NCI-H1694 (cell line): ENCODE measurements around the gene PLS3.
"Not testable (repeated sequence)": the region's sequence is repeated elsewhere in the genome, so short reads cannot be mapped to it uniquely, and the experiment has no call there.

Source experiments
- DNase-seq: peaks from one replicate; lab custom pipeline; 2025; lab: John Stamatoyannopoulos, UW

PLS3 gene

DNA sequence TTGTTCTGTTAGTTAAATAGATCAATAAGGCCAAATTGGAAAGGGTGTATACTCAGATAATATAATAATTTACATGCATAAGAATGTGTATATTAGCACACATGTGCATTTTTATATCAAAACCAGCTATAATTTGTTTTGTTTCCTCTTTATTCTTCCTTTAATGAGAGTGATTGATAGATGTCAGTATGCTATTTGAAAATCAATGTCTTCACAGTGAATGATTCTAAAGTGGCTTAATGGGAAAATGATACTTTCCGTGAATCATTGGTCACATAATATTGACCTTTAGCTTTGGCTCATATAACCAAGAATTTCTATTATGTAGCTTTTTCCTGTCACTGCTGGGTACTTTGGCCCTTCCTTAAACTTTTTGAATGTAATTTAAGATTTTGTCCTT is 48.6 kb downstream of the PLS3 start:
- no peak for DNase-seq

DNA sequence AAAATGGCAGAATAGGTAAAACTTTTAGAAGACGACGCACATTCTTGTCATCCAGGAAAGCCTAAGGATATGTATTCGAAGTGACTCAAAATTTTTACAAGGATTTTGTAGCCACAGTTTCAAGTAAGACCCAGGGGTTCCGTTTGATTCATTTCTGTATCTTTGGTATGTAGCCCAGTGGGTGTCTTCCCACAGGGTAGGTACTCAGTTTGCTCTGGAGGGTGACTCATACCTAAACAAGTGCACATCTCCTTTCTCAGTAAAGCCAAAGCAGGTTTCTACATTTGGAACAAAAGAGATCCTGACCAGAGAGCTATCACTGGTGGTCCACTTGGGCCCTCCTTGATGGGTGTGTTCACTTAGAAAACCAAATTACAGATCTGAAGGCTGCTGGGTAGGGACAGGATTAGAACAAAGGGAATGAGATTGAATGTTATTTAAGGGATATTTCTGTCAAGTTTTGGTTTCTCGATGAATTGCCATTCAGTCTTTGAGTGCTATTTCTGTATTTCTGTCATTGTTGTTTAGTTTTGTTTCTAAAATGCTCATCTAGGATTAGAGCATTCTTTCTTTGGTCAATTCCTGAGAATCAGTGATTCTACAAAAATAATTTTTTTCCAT is 56.1 kb downstream of the PLS3 start:
- DNase-seq = no peak

DNA sequence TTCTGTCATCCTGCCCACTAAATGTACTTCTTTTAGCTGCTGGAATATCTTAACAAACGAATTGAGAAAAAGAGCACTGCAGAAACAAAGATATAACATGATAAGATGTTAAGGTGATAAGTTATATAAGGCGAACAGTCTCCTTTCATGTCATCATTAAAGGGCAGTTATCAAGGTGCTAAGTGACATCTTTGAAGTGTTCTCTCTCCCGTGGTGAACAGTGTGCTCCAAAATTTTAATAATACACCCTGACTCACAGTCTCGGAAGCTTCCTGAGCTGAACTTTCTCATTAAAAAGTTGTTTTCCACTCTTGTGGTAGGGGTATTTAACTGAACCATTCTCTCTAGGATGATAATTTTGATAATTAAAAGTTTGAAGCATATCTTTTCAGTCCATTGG is 61.6 kb downstream of the PLS3 start:
- no peak for DNase-seq

DNA sequence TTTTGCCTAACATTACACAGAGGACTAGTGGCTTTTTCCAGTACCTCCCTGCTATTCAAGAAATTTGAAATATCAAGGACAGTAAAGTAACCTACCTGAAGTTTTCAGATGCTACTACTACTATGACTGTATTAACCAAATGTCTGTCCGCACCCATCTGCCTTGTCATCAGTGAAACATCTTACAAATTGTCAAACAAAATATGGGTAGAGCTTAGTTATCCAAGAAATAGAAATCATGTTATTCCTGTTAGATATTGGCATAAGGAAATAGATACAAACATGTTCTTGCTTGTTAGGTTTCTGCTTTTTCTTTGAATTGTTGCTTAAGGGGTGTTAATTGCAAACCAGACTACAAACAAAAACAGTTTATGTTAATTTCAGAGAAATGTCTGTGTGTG is 63.9 kb downstream of the PLS3 start:
- no peak for DNase-seq

DNA sequence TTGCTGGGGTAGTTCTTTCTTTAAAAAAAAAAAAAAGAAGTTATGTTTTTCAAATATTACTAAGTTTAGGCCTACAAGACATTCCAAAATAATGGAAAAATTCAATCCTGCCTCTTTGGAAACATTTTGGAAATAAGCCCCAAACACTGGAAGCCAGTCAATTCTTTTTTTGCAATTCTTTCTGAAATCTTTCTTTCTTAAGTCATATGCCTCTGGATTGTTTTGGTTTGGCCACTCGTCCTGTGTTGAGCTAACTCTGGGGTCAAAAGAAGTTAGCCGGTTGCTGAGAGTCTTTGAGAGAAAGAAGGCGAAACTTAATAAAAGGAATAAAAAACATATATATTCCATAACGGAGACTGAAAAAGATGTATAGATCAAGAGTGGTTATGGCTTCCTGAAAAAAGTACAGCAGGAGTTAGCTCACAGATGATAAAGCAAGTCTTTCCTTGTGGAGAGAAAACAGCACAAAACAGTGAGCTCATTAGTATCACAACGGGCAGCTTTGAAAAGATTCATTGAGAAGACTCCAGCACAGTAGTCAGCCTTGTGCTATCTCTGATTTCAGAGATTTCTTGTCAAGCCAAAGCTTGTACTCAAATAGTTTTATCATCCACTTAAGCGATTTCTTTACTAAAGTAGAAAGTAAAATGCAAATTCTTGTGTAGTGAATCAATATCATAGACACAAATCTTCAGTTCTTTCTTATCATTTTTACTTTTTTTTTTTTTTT is 64.8 kb downstream of the PLS3 start:
- no peak for DNase-seq

DNA sequence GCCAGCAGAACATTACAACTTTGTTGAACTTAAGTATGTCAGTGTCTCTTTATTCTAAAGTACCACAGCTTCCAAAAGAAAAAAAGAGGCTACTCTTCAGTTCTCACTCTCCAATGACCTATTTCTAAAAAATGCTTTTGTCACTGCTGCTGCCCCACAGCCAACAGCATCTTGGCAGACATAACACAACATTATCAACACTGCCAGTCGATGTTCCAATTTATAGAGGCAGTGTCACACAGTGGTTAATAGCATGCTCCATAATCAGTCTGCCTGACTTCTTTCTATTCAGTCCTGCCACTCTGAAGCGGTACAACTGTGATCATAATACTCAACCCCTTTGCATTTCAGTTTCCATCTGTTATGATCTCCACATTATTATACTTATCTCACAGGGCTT is 69.2 kb downstream of the PLS3 start:
- no peak for DNase-seq

DNA sequence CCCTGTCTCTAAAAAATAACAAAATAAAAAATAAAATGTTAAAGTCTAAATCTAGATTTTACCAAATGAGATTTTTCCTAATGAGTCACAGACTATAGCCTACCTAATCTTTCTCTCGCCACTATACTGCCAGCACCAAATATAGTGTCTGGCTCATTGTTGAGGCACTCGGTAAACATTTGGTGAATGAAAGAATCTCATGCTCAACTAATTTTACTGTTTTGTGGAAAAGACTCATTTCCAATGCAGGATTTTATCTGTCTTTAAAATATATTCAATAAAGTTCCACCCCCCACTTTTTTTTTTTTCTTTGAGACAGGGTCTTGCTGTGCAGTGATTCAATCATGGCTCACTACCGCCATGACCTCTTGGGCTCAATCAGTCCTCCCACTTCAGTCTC is 71.5 kb downstream of the PLS3 start:
- DNase-seq = no peak

DNA sequence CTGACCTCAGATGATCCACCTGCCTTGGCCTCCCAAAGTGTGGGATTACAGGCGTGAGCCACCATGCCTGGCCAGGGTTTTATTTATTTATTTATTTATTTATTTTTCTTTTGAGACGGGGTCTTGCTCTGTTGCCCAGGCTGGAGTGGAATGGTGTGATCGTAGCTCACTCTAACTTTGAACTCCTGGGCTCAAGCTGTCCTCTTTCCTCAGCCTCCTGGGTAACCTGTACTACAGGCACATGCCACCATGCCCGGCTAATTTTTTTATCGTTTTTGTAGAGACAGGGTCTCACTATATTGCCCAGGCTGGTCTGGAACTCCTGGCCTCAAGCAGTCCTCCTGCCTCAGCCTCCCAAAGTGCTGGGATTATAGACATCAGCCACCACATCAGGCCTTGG is 72.4 kb downstream of the PLS3 start:
- DNase-seq = not testable (repeated sequence)

DNA sequence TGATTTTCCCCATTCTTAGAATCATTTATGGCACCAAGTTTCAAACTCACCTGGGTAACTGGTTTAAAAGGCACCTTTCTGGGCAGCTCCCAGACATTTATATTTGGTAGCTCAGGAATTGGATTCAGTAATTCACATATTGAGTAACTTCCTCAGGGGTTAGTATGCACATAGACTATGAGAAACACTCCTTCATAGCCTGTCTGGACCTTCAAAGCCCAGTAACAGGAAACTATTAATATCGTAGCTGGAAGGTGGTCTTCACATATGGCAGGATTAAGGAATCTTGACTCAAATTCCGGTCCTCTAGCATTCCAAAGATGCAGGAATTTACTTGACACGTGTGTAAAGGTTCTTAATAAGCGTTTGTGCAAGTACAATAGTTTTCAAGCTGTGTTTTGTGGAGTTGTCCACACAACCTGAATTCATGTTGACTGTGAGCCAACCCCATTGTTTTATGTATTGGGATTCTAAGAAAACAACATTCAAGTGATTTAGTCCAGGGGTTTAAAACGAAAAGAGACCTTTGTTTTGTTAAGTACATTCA is 78.4 kb downstream of the PLS3 start:
- no peak for DNase-seq

DNA sequence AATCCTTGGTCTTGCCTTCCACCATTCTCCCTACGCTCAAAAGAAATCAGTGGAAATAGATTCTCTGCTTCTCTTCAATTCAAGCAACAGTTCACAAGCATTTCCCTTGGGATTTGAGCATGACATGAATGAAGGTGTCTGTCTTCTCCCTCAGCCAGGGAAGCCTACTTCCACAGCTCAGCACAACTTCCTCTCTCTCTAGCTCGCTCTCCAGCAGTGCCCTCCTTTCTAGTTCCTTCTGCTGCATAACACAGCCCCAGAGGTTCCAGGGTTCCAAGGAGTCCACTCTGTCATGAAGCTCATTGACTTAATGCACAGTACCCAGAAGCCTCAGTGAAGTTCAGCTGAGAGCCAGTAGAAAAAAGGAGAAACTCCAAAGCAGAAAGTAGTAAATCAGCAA is 81.3 kb downstream of the PLS3 start:
- DNase-seq = no peak

DNA sequence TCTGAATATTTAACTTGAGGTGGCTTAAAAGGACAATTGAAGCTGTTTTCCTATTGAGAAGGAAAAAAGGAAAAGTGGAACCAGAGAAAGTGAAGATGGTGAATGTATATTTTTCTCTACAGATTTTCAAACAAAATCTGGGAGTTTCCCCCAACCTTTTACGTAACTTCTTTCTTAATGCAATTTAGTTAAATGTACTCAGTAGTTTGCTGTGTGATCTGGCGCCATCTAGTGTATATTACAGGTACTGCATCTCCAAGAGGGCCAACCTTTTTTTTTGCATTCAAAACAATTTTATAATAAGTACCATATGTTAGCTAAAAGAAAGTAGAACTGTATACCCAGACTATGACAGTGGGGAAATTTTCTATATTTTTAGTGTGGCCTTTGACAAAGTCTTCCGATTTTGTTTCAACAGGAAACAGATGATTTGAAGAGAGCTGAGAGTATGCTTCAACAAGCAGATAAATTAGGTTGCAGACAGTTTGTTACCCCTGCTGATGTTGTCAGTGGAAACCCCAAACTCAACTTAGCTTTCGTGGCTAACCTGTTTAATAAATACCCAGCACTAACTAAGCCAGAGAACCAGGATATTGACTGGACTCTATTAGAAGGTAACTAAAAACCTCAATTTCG is 82.0 kb downstream of the PLS3 start:
- DNase-seq = peak; percentile 50

DNA sequence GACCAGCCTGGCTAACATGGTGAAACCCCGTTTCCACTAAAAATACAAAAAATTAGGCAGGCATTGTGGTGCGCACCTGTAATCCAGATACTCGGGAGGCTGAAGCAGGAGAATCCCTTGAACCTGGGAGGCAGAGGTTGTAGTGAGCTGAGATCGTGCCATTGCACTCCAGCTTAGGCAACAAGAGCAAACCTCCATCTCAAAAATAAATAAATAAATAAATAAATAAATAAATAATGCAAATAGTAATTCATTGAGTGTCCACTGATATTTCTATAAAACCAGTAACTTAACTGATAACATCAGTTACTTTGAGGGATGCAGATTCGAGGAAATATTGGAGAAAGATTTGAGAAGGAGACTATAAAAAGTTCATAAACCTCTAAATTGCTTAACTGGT is 83.4 kb downstream of the PLS3 start:
- not testable (repeated sequence) for DNase-seq

DNA sequence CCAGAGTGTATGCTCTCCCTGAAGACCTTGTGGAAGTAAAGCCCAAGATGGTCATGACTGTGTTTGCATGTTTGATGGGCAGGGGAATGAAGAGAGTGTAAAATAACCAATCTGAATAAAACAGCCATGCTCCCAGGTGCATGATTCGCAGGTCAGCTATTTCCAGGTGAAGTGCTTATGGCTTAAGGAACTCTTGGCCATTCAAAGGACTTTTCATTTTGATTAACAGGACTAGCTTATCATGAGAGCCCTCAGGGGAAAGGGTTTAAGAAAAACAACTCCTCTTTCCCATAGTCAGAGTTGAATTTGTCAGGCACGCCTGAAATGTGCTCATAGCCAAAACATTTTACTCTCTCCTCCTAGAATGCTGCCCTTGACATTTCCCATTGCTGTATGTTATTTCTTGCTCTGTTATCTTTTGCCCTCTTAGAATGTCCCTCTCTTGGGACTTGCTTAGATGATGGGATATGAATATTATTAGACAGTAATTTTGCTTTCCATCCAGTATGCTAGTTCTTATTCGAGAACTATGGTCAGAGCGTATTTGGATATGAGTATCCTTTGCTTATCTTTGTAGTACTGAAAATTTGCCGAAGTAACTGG is 88.6 kb downstream of the PLS3 start:
- DNase-seq = no peak

DNA sequence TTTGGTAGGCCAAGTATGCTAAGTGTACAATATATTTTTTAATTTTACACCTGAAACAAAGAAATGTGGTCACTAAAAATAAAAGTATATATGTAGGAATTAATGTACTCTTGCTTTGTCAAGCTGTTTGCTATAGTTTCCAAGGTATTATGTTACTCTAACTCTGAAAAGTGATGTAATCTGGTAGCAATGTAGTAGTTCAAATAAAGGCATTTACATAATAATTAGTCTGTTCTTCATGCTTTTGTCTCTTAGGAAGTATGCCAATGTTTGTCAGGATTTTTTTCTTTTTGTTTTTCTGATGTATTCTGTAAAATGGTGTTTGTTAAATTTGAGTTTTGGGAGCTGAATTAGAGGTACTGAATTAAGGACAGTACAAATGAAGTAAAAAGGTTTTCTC is 89.5 kb downstream of the PLS3 start:
- DNase-seq = no peak

DNA sequence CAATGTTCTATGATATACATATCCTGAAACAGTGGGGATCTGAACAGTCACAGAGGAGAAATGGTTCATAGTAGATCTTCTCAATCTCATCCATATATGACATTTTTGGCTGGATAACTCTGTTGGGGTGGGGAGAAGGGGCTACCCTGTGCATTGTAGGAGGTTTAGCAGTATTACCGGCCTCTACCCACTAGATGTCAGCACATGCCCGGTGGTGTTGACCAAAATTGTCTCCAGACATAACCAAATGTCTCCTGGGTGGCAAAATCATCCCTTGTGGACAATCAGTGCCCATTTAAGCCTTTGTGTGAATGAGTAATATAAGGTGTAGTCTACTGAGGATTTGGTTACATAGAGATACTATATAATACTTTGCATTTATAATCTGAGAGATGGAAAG is 89.9 kb downstream of the PLS3 start:
- peak; percentile 39 for DNase-seq

DNA sequence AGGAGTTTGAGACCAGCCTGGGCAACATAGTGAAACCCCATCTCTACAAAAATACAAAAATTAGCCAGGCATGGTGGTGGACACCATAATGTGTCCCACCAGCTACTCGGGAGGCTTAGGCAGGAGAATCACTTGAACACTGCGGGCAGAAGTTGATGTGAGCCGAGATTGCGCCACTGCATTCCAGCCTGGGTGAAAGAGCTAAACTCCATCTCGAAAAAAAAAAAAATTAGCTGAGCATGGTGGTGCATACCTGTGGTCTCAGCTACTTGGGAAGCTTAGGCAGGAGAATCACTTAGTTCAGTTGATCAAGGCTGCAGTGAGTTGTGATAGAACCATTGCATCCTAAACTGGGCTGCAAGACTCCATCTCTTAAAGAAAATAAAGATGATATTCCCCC is 91.2 kb downstream of the PLS3 start:
- no peak for DNase-seq

DNA sequence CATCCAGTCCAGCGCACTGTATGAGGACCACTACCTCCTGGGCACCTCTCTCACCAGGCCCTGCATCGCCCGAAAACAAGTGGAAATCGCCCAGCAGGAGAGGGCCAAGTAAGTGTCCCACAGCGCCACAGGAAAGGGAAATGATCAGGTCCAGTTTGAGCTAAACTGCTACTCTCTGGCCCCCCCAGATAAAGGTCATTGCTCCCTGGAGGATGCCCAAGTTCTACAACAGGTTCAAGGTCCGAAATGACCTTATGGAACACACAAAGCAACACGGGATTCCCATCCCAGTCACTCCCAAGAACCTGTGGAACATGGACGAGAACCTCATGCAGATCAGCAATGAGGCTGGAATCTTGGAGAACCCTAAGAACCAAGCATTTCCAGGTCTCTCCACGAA is 104.1 kb downstream of the PLS3 start:
- DNase-seq = no peak

DNA sequence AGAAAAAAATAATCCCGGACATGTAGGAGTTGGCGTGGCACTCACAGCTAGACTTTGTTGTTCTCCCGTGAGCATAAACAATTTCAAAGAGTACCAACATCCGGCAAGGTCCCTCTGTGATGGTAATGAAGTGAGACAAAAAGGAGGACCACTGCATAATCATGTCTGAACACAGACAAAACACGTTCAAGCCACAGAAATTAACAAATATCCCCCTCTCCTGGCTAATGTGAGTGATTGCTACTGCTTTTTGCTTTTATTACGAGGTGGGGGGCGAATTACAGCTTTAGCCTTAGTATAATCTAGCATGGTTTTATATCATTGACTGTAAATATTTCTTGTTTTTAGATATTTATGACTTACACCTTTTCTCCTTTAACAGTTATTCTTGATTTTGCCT is 118.5 kb downstream of the PLS3 start:
- DNase-seq = peak; percentile 52

DNA sequence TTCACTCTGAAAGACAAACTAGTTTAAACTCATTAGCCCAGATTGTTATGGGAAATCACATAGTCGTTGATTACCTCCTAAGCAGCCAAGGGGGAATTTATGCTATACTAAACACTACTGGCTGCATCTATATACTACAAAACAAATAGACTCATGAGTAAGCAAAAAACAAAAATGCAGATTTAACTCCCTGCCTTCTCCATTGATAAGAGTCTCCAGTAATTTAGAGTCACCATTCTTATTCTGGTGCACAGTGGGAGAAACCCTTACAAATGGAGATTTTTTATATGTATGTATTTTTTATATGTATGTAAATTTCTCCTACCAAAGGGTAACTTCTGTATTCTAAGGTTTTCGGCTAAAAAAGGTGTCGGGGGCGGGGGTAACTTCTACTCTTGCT is 126.6 kb downstream of the PLS3 start:
- DNase-seq = no peak

DNA sequence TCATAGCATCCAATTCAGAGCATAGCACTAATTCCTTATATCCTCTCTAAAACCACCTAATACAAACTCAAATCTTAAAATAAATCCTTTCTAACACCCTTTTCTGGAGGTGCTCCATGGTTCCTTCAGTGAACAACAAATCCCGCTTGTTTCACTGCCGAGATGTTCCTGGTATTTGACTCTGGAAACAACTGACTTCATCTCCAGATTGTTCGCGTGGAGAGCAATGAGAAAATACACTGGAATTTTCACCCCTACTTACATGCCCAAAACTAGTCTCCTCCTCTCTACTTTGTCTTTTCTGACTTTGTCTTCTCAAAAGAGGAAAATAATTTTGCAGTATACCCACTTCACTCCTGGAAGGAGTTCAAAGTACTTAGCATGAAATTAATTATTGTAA is 129.0 kb downstream of the PLS3 start:
- no peak for DNase-seq

DNA sequence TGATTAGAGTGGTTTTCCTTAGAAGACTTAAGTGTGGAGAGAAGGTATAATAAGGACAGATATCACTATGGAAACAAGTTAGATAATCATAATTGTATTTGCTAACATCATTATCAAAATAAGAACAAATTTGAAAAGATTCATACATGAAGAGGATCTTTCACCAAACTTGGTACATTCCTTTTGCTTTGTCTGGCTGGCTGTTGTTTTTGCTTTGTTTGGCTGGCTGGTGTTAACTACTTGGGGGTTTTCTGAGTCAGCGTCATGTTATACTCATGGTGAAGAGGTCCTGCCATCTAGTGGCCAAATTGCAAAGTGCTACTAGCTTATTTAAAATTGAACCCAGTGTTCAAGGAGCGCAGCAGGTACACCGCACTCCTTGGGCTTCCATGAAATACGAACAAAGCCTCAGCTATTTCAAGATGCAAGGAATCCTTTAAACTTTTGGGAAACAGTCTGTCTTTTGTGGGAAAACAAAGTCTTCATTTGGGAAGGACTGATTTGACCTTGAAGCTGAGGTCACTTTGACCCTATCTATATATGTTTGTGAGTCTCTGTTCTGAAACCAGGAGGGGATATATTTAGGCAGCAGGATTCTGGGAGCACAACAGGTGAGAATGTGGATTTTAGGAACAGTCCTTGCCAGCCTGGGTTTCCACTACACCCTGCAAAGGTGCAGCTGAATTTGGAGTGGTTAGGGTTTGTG is 129.7 kb downstream of the PLS3 start:
- DNase-seq = peak; percentile 71

DNA sequence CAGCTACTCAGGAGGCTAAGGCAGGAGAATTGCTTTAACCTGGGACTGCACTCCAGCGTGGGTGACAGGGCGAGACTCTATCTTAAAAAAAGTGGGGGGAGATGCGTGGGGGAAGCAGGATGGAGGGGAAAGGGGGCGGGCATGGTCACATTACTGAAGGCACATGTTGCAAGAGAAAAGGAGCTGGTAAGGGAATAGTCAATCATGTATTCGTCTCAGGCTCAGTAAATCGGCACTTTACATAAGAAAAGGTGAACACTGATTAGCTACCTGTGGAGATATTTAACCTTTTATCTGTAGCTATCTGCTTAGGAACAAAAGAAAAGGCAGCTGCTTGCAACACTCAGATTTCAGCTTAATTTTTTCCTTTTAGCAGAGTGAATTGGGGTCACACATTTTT is 132.5 kb downstream of the PLS3 start:
- no peak for DNase-seq
